ENCODE measurements around the gene ARID5B. TPM values are rescaled to one million over a fixed set of nuclear protein-coding genes. Genes with fewer than 3 reads are reported as not detected.

Gene ARID5B
- total and polyA plus RNA-seq, 2 of the 4 experiments (the other 2 are of a cell fraction) = 41.0 to 125 TPM

- Histone ChIP-seq H2BK20ac (ENCODE audit: low read depth, low read length) (peak overlapping the region; percentile 96; the same call in 1 of the 2 replicates), H3K4ac (ENCODE audit: low read depth, low read length) (peak overlapping the region; percentile 97; the same call in 1 of the 2 replicates), H3K9me3 (ENCODE audit: control insufficient read depth, insufficient read depth, low read length) (no peaks in the 10 kb centered on the region), H3K4me1 (ENCODE audit: control insufficient read depth, insufficient read depth, low read length) (peaks cover 12% of the 10 kb centered on the region), H3K18ac (ENCODE audit: low read depth, low read length) (peak overlapping the region; percentile 97), H2AFZ (replicated peaks; ENCODE audit: low read length, poor library complexity) (no peak overlapping the region), H2AK5ac (ENCODE audit: low read depth, low read length) (no peak overlapping the region), H3K4me2 (ENCODE audit: low read depth, low read length) (no peak overlapping the region), H3K9ac (ENCODE audit: low read depth, low read length) (no peak overlapping the region), H3K36me3 (ENCODE audit: control insufficient read depth, insufficient read depth, low read length) (no peaks in the 10 kb centered on the region), H3K14ac (replicated peaks; ENCODE audit: low read depth, low read length) (no peak overlapping the region), H3K56ac (ENCODE audit: extremely low read depth, insufficient read depth, low read length) (no peak overlapping the region), H3K4me3 (ENCODE audit: insufficient read depth, low read depth, low read length) (no peak overlapping the region), H4K5ac (ENCODE audit: low read depth, low read length) (peak overlapping the region; percentile 67), H2AK9ac (replicated peaks; ENCODE audit: low read depth, low read length, poor library complexity) (no peak overlapping the region), H2BK120ac (ENCODE audit: low read depth, low read length) (peak overlapping the region; percentile 99), H3K27me3 (ENCODE audit: control insufficient read depth, insufficient read depth, low read length) (no peaks in the 10 kb centered on the region), H2BK5ac (ENCODE audit: low read depth, low read length, poor library complexity, severe bottlenecking) (peak overlapping the region; percentile 94), H4K20me1 (ENCODE audit: insufficient read depth, low read length) (no peaks in the 10 kb centered on the region), H3K79me1 (ENCODE audit: low read depth in 1 of 2, low read length in 2 of 2) (peaks cover 4 to 24% of the 10 kb centered on the region in 2 experiments), H3K9me1 (ENCODE audit: insufficient read depth, low read length) (peaks cover 4% of the 10 kb centered on the region), H4K8ac (ENCODE audit: low read depth in 2 of 2, low read length in 2 of 2) (peak overlapping the region; percentile 92 to 98; a peak in 3 of 4 replicates), H2BK15ac (ENCODE audit: low read depth, low read length) (no peak overlapping the region), H3K23ac (ENCODE audit: low read depth, low read length) (0 out of 2 replicates have a peak overlapping the region, but pooled peaks have one; percentile 93), H3K27ac (ENCODE audit: insufficient read depth, low read length) (peak overlapping the region; percentile 100), H4K91ac (ENCODE audit: insufficient read depth, low read depth, low read length) (peak overlapping the region; percentile 98; the same call in 1 of the 2 replicates)
- CTCF ChIA-PET = no interaction called here
- POLR2A ChIA-PET (ENCODE audit: unreplicated experiment) = no interaction called here
- dilution Hi-C loops (cut with HindIII; ENCODE audit: low sequenced_read_pairs, unreplicated experiment) (no loop called here), in situ Hi-C loops (cut with MboI; ENCODE audit: low sequenced_read_pairs) (no loop called here), intact Hi-C loops (cut with micrococcal nuclease) (loop anchor here (2.0 to 5.0 kb wide), 2 partner anchors 42 to 95 kb away; no protein-coding TSS in a partner anchor)
- WGBS, 2 experiments (ENCODE audit: extremely low coverage in 2 of 2, insufficient read length in 1 of 2) = no CpG with 5 or more reads among the region's 3 CpGs
- no TSS peak for BruUV-seq (replicated peaks)
- TF ChIP-seq CEBPB (IDR thresholded peaks at IDR 0.05; ENCODE audit: low read depth, low read length) (peak; percentile 21; the same call in 1 of the 2 replicates), SMC3 (IDR thresholded peaks at IDR 0.05; ENCODE audit: low read depth, low read length) (no peak), FOS (IDR thresholded peaks at IDR 0.05; ENCODE audit: low read depth, low read length) (peak; percentile 70; the same call in 1 of the 2 replicates)
- peak; percentile 82 for ATAC-seq (ENCODE audit: low read depth)
- DNase-seq = peak; percentile 90
These were observed 235.4 kb downstream of the ARID5B start for GRCh38 chr10:62136931-62137330.

Other genes starting within 250 kb of the ARID5B start
- under 0.01 and 0.18 TPM in 2 replicates for gene CABCOCO1, start 238.8 kb upstream of the ARID5B start, total RNA-seq (2012; rRNA removed)
- gene CABCOCO1, start 238.8 kb upstream of the ARID5B start, polyA plus RNA-seq (2012; rRNA removed) = 0.19 and 0.31 TPM in 2 replicates